K562 (cell line): Measurements from ENCODE around the gene GOLGA8B. TPM values are rescaled to one million over a fixed set of nuclear protein-coding genes. Genes with fewer than 3 reads are reported as not detected.

Experiments used
- CREBBP ChIP-seq: IDR thresholded peaks from one replicate; pipeline ENCODE4 v1.6.1; 2012; ENCODE audit warnings: low read depth, mild to moderate bottlenecking, control low read depth, inconsistent platforms, low read length
- CREM ChIP-seq: IDR thresholded peaks from 2 replicates; pipeline ENCODE4 v1.6.1; 2014; ENCODE audit warnings: antibody characterized with exemption, low read depth
- E2F8 ChIP-seq: fragments of 450-650 bp; IDR thresholded peaks from 2 replicates; pipeline ENCODE4 v1.7.1; 2018; ENCODE audit warnings: mild to moderate bottlenecking, low read depth; ENCODE audit not compliant: partially characterized antibody
- EGR1 ChIP-seq: fragments of 450-650 bp; conservative IDR thresholded peaks from 2 replicates; pipeline ENCODE4 v1.6.1; 2017; ENCODE audit warnings: mild to moderate bottlenecking
- FOXK2 ChIP-seq, 2 experiments: fragments of 450-650 bp; IDR thresholded peaks in 1 of 2; conservative IDR thresholded peaks in 1 of 2; 2 replicates each; pipeline ENCODE4 v1.6.1; 2016; ENCODE audit warnings: low read depth in 2 of 2, mild to moderate bottlenecking in 1 of 2
- L3MBTL2 ChIP-seq: fragments of 450-650 bp; IDR thresholded peaks from 2 replicates; pipeline ENCODE4 v1.6.1; 2016; ENCODE audit warnings: mild to moderate bottlenecking, moderate library complexity
- NCOR1 ChIP-seq: fragments of 450-650 bp; IDR thresholded peaks from 2 replicates; pipeline ENCODE4 v1.6.1; 2016; ENCODE audit warnings: mild to moderate bottlenecking, moderate library complexity
- SMARCC2 ChIP-seq: fragments of 450-650 bp; IDR thresholded peaks from 2 replicates; pipeline ENCODE4 v1.6.1; 2017; ENCODE audit warnings: antibody characterized with exemption, moderate library complexity, mild to moderate bottlenecking, low read depth
- SNAPC5 ChIP-seq: fragments of 250-450 bp; sonication (Bioruptor Pico); IDR thresholded peaks from 2 replicates; pipeline ENCODE4 v1.8.0; 2021; ENCODE audit warnings: moderate library complexity, mild to moderate bottlenecking, inconsistent platforms
- SP2 ChIP-seq: IDR thresholded peaks from 2 replicates; pipeline ENCODE4 v1.6.1; 2011; ENCODE audit warnings: mild to moderate bottlenecking, low read depth, low read length, moderate library complexity; ENCODE audit not compliant: poor library complexity, severe bottlenecking; ENCODE audit errors: extremely low read depth
- TBL1XR1 ChIP-seq, 2 experiments: IDR thresholded peaks; 2 replicates each; pipeline ENCODE4 v1.6.1; 2012; ENCODE audit warnings: improper control_type of control experiment in 2 of 2, low read length in 2 of 2, mild to moderate bottlenecking in 1 of 2
- YY1 ChIP-seq, 3 experiments: IDR thresholded peaks; 2 replicates each; pipeline ENCODE4 v1.6.1; 2011; ENCODE audit warnings: low read length in 2 of 3, mild to moderate bottlenecking in 2 of 3, moderate library complexity in 2 of 3, borderline replicate concordance in 1 of 3, control low read depth in 1 of 3, low read depth in 1 of 3; ENCODE audit not compliant: insufficient read depth in 3 of 3, insufficient replicate concordance in 2 of 3, control insufficient read depth in 1 of 3, insufficient read length in 1 of 3; ENCODE audit errors: extremely low read depth in 1 of 3
- ZC3H11A ChIP-seq: IDR thresholded peaks from 2 replicates; pipeline ENCODE4 v1.6.1; 2012; ENCODE audit warnings: low read depth, low read length, improper control_type of control experiment
- ZFPM2 ChIP-seq: fragments of 250-450 bp; sonication (Bioruptor Pico); IDR thresholded peaks from 2 replicates; pipeline ENCODE4 v1.5.1; 2022; ENCODE audit warnings: mild to moderate bottlenecking
- polyA plus RNA-seq, 8 experiments: library from polyadenylated mRNA; depleted of rRNA in 4 of 8; stranded (reverse) in 5 of 8; unstranded in 3 of 8; fragments of >200 nt; fragmentation: Nextera tagmentation in 2 of 8; fragmentation: Illumina TruSeq in 1 of 8; extraction: Ambion mirVana in 2 of 8; extraction: Trizol in 1 of 8; gene quantifications; 2 replicates each; pipeline versions ENCODE4 v1.2.1 to v1.2.3, GENCODE V29; 2011 to 2014; ENCODE audit warnings: inconsistent platforms in 1 of 8, missing spikeins in 1 of 8
- total RNA-seq, 7 experiments: library from RNA; depleted of rRNA in 6 of 7; stranded (reverse); fragments of >200 nt in 6 of 7; fragmentation: Illumina TruSeq in 2 of 7; extraction: Trizol in 2 of 7; gene quantifications; 2 replicates each; pipeline versions ENCODE4 v1.2.1 to v1.2.3, GENCODE V29; 2011 to 2021; ENCODE audit warnings: low replicate concordance in 1 of 7
- TF ChIP-seq, protein P1 (sequence below): fragments of 250-450 bp; sonication (Bioruptor Pico); IDR thresholded peaks from 2 replicates; pipeline ENCODE4 v1.4.0; 2020; ENCODE audit warnings: mild to moderate bottlenecking, moderate library complexity
- TF ChIP-seq, protein P2 (sequence below): sonication (generic); formaldehyde crosslinking; IDR thresholded peaks from 2 replicates; pipeline ENCODE4 v1.9.0; 2022; ENCODE audit warnings: mild to moderate bottlenecking, missing genetic modification reagents
- TF ChIP-seq, protein P3 (sequence below): sonication (generic); formaldehyde crosslinking; IDR thresholded peaks from 2 replicates; pipeline ENCODE4 v1.8.0; 2022; ENCODE audit warnings: mild to moderate bottlenecking, missing genetic modification reagents

GOLGA8B gene
- total and polyA plus RNA-seq, 9 of the 15 experiments (the other 6 are each of a cell fraction or from before 2014, with no cell fraction given), result 7.9 to 236 (median 54.1) TPM

GRCh38 chr15:34588046-34588674 is 4.7 kb upstream of the GOLGA8B start (continued):
- no peak for TF ChIP-seq E2F8
- TF ChIP-seq ZFPM2 (CRISPR knock-in tag), result no peak
- TF ChIP-seq CREBBP, result no peak
- TF ChIP-seq, protein P1, sequence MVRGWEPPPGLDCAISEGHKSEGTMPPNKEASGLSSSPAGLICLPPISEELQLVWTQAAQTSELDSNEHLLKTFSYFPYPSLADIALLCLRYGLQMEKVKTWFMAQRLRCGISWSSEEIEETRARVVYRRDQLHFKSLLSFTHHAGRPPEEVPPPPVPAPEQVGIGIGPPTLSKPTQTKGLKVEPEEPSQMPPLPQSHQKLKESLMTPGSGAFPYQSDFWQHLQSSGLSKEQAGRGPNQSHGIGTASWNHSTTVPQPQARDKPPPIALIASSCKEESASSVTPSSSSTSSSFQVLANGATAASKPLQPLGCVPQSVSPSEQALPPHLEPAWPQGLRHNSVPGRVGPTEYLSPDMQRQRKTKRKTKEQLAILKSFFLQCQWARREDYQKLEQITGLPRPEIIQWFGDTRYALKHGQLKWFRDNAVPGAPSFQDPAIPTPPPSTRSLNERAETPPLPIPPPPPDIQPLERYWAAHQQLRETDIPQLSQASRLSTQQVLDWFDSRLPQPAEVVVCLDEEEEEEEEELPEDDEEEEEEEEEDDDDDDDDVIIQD (CRISPR knock-in tag), result no peak
- peak in 2 of 3 experiments; percentile 77 to 93 for TF ChIP-seq YY1 (IDR thresholded peaks at IDR 0.05; ENCODE audit: borderline replicate concordance in 1 of 3, control insufficient read depth in 1 of 3, extremely low read depth in 1 of 3, insufficient read depth in 3 of 3, insufficient read length in 1 of 3, insufficient replicate concordance in 2 of 3, low read depth in 1 of 3, low read length in 2 of 3)
- no peak for TF ChIP-seq SMARCC2
- no peak for TF ChIP-seq SP2
- TF ChIP-seq, protein P2, sequence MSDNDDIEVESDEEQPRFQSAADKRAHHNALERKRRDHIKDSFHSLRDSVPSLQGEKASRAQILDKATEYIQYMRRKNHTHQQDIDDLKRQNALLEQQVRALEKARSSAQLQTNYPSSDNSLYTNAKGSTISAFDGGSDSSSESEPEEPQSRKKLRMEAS (CRISPR knock-in tag), result no peak
- TF ChIP-seq TBL1XR1 (IDR thresholded peaks at IDR 0.05; ENCODE audit: low read length in 2 of 2), result 0 out of 4 replicates have a peak, but pooled peaks of 1 of the 2 experiments have one; percentile 48
- TF ChIP-seq CREM, result peak; percentile 40; the same call in 1 of the 2 replicates
- no peak for TF ChIP-seq SNAPC5 (CRISPR knock-in tag)
- no peak for TF ChIP-seq NCOR1
- peak; percentile 93 for TF ChIP-seq L3MBTL2
- TF ChIP-seq, protein P3, sequence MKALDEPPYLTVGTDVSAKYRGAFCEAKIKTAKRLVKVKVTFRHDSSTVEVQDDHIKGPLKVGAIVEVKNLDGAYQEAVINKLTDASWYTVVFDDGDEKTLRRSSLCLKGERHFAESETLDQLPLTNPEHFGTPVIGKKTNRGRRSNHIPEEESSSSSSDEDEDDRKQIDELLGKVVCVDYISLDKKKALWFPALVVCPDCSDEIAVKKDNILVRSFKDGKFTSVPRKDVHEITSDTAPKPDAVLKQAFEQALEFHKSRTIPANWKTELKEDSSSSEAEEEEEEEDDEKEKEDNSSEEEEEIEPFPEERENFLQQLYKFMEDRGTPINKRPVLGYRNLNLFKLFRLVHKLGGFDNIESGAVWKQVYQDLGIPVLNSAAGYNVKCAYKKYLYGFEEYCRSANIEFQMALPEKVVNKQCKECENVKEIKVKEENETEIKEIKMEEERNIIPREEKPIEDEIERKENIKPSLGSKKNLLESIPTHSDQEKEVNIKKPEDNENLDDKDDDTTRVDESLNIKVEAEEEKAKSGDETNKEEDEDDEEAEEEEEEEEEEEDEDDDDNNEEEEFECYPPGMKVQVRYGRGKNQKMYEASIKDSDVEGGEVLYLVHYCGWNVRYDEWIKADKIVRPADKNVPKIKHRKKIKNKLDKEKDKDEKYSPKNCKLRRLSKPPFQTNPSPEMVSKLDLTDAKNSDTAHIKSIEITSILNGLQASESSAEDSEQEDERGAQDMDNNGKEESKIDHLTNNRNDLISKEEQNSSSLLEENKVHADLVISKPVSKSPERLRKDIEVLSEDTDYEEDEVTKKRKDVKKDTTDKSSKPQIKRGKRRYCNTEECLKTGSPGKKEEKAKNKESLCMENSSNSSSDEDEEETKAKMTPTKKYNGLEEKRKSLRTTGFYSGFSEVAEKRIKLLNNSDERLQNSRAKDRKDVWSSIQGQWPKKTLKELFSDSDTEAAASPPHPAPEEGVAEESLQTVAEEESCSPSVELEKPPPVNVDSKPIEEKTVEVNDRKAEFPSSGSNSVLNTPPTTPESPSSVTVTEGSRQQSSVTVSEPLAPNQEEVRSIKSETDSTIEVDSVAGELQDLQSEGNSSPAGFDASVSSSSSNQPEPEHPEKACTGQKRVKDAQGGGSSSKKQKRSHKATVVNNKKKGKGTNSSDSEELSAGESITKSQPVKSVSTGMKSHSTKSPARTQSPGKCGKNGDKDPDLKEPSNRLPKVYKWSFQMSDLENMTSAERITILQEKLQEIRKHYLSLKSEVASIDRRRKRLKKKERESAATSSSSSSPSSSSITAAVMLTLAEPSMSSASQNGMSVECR (CRISPR knock-in tag), result no peak
- TF ChIP-seq EGR1, result peak; percentile 32; the same call in 1 of the 2 replicates
- TF ChIP-seq FOXK2 (conservative IDR thresholded peaks at IDR 0.05 in 1 of 2, IDR thresholded peaks at IDR 0.05 in 1 of 2; ENCODE audit: low read depth in 2 of 2), result 0 out of 4 replicates have a peak, but pooled peaks of 1 of the 2 experiments have one; percentile 20
- no peak for TF ChIP-seq ZC3H11A
